PFSK-1 (cell line): ENCODE measurements around the gene MCUR1.

Experiments
- FOXP2 ChIP-seq: optimal IDR thresholded peaks from 2 replicates; pipeline ENCODE3; 2011; ENCODE audit warnings: borderline replicate concordance, control low read depth, inconsistent platforms; ENCODE audit not compliant: insufficient read depth; ENCODE audit errors: extremely low read length, extremely low read depth
- POLR2AphosphoS5 ChIP-seq: IDR thresholded peaks from 2 replicates; pipeline ENCODE4 v1.6.1; 2012; ENCODE audit warnings: low read depth, mild to moderate bottlenecking, control low read depth, low read length, moderate library complexity
- SIN3A ChIP-seq: IDR thresholded peaks from 2 replicates; pipeline ENCODE4 v1.6.1; 2012; ENCODE audit warnings: mild to moderate bottlenecking, low read length, moderate library complexity, borderline replicate concordance; ENCODE audit not compliant: insufficient read depth
- TAF1 ChIP-seq: IDR thresholded peaks from 2 replicates; pipeline ENCODE4 v1.6.1; 2012; ENCODE audit warnings: low read length, control low read depth, borderline replicate concordance; ENCODE audit not compliant: insufficient read depth
- TF ChIP-seq, protein P1 (sequence below), 2 experiments: IDR thresholded peaks; 2 replicates each; pipeline versions ENCODE4 v1.6.1 to v1.8.0; 2011 to 2012; ENCODE audit warnings: low read depth in 2 of 2, low read length in 2 of 2, control low read depth in 1 of 2, inconsistent platforms in 1 of 2, mild to moderate bottlenecking in 1 of 2, moderate library complexity in 1 of 2; ENCODE audit not compliant: insufficient read depth in 1 of 2

MCUR1 gene

DNA sequence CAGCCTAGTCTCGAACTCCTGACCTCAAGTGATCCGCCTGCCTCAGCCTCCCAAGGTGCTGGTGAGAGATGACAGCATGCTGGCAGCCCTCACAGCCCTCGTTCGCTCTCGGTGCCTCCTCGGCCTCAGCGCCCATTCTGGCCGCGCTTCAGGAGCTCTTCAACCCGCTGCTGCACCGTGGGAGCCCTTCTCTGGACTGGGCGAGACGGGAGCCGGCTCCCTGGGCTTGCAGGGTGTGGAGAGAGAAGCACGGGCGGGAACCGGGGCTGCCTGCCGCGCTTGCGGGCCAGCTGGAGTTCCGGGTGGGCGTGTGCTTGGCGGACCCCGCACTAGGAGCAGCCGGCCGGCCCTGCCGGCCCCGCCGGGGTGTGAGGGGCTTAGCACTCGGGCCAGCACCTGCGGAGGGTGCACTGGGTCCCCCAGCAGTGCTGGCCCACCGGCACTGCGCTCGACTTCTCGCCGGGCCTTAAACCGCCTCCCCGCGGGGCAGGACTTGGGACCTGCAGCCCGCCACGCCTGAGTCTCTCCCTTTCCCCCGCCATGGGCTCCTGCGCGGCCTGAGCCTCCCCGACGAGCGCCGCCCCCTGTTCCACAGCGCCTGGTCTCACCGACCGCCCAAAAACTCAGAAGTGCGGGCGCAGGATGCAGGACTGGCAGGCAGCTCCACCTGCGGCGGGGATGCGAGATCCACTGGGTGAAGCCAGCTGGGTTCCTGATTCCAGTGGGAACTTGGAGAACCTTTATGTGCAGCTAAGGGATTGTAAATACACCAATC lies 71.2 kb downstream of the MCUR1 start:
- TF ChIP-seq FOXP2 (no peak), POLR2AphosphoS5 (no peak), TAF1 (no peak), SIN3A (no peak)
- TF ChIP-seq, protein P1, sequence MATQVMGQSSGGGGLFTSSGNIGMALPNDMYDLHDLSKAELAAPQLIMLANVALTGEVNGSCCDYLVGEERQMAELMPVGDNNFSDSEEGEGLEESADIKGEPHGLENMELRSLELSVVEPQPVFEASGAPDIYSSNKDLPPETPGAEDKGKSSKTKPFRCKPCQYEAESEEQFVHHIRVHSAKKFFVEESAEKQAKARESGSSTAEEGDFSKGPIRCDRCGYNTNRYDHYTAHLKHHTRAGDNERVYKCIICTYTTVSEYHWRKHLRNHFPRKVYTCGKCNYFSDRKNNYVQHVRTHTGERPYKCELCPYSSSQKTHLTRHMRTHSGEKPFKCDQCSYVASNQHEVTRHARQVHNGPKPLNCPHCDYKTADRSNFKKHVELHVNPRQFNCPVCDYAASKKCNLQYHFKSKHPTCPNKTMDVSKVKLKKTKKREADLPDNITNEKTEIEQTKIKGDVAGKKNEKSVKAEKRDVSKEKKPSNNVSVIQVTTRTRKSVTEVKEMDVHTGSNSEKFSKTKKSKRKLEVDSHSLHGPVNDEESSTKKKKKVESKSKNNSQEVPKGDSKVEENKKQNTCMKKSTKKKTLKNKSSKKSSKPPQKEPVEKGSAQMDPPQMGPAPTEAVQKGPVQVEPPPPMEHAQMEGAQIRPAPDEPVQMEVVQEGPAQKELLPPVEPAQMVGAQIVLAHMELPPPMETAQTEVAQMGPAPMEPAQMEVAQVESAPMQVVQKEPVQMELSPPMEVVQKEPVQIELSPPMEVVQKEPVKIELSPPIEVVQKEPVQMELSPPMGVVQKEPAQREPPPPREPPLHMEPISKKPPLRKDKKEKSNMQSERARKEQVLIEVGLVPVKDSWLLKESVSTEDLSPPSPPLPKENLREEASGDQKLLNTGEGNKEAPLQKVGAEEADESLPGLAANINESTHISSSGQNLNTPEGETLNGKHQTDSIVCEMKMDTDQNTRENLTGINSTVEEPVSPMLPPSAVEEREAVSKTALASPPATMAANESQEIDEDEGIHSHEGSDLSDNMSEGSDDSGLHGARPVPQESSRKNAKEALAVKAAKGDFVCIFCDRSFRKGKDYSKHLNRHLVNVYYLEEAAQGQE (IDR thresholded peaks at IDR 0.05; ENCODE audit: insufficient read depth in 1 of 2, low read depth in 2 of 2, low read length in 2 of 2) = no peak

DNA sequence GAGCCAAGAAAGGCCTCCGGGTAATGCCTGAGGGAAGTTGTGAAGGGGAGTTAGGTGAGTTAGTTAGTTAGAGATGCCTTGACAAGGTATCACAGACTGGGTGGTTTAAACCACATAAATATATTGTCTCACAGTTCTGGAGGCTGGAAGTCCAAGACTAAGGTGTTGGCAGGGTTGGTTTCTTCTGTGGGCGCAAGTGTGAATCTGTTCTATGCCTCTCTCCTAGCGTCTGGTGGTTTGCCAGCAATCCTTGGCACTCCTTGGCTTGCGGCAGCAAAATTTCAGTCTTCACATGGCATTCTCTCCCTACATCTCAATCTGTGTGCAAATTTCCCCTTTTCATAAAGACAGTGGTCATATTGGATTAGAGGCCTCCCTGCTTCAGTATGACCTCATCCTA lies 73.0 kb downstream of the MCUR1 start:
- TF ChIP-seq POLR2AphosphoS5 (no peak), FOXP2 (no peak), TAF1 (no peak), SIN3A (no peak)
- TF ChIP-seq, protein P1 (IDR thresholded peaks at IDR 0.05; ENCODE audit: insufficient read depth in 1 of 2, low read depth in 2 of 2, low read length in 2 of 2) = no peak
